NCI-H1105 treated with DMSO at 0.1 percent for 48 hours (cell line): ENCODE data around the gene CLDN9.
A peak's percentile ranks its signal among the peaks of the same experiment; 100 is the strongest.

ENCODE experiments used
- DNase-seq: peaks from one replicate; lab custom pipeline; 2025; lab: John Stamatoyannopoulos, UW

The CLDN9 gene

GRCh38 chr16:3019594-3020246 lies 7.0 kb downstream of the CLDN9 start:
- DNase-seq: no peak

DNA sequence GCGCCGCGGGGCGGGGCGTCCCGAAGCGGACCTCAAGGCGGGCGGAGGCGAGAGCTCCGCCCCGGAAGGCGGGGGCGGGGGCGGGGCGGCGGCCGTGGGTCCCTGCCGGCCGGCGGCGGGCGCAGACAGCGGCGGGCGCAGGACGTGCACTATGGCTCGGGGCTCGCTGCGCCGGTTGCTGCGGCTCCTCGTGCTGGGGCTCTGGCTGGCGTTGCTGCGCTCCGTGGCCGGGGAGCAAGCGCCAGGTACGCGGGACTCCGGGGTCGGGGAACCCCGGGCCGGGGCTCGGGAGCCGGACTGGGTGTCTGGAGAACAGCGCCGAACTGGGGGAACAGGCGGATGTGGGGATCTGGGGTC lies 7.5 kb downstream of the CLDN9 start, which contains the start of gene TNFRSF12A:
Gene TNFRSF12A, plus strand, starts transcription at position 122 of the 357 bp plus-strand sequence. Its CDS starts 30 bp downstream, at position 152.
- DNase-seq: peak; percentile 18

GRCh38 chr16:3020604-3021448 lies 8.1 kb downstream of the CLDN9 start:
- DNase-seq: no peak

GRCh38 chr16:3021449-3022207 lies 8.9 kb downstream of the CLDN9 start:
- DNase-seq: peak; percentile 23

- no peak for DNase-seq
Observed at GRCh38 chr16:3022208-3022683, 9.5 kb downstream of the CLDN9 start.

GRCh38 chr16:3022684-3023414 lies 10.1 kb downstream of the CLDN9 start:
- DNase-seq: no peak

- DNase-seq: no peak
Observed at GRCh38 chr16:3023415-3023668, 10.6 kb downstream of the CLDN9 start.

GRCh38 chr16:3023669-3024478 lies 11.2 kb downstream of the CLDN9 start, which contains the start of the genes HCFC1R1 and THOC6:
HCFC1R1 (minus strand) TSS chr16:3023942; CDS start chr16:3023941, 1 bp downstream.
THOC6 (plus strand) TSS chr16:3024035; CDS start chr16:3024327, 292 bp downstream.
- DNase-seq: peak; percentile 82

DNA sequence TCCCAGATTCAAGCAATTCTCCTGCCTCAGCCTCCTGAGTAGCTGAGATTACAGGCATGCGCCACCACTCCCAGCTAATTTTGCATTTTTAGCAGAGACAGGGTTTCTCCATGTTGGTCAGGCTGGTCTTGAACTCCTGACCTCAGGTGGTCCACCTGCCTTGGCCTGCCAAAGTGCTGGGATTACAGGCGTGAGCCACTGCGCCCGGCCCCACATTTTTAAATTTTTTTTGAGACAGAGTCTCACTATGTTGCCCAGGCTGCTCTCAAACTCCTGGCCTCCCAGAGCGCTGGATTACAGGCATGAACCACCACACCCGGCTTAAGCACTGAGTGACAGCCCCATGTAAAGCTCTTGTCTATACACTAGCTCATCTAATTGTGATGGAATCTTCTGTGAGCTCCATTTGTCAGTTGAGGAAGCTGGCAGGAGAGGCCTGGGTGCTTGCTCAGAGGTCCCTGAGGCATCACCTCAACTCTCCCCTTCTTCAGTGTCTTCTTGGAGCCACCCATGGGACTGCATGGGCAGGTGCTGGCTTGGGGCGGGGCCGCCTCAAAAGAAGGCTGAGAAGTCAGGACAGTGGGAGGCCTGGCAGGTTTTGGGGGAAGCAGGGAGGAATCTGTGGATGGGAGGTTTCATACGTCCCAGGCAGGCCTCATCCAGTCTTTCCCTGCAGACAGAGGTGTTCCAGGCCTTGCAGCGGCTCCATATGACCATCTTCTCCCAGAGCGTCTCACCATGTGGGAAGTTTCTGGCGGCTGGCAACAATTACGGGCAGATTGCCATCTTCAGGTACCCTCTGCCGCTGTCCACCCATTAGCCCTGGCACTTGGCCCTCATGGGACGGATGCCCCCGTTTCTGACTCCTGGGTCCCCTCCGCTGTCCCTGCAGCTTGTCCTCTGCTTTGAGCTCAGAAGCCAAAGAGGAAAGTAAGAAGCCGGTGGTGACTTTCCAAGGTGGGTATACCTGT lies 12.6 kb downstream of the CLDN9 start:
- DNase-seq: no peak

GRCh38 chr16:3026003-3026378 lies 13.3 kb downstream of the CLDN9 start:
- no peak for DNase-seq

- DNase-seq: no peak
Observed at GRCh38 chr16:3026609-3027488, 14.1 kb downstream of the CLDN9 start.

DNA sequence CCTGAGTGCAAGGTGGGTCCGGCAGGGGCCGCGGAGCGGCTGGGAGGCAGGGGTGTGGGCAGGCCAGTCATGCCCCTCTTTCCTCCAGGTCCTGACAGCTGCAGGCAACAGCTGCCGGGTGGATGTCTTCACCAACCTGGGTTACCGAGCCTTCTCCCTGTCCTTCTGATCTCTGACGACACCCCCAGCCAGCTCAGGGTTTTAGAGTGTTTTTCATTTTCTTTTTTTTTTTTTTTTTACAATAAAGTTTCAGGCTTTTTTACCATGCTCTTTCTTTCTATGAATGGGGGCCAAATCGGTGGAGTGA lies 14.7 kb downstream of the CLDN9 start:
- DNase-seq: no peak

- DNase-seq: peak; percentile 64
Observed at GRCh38 chr16:3027983-3028715, 15.4 kb downstream of the CLDN9 start.

- no peak for DNase-seq
Observed at GRCh38 chr16:3028716-3029319, 16.1 kb downstream of the CLDN9 start.

DNA sequence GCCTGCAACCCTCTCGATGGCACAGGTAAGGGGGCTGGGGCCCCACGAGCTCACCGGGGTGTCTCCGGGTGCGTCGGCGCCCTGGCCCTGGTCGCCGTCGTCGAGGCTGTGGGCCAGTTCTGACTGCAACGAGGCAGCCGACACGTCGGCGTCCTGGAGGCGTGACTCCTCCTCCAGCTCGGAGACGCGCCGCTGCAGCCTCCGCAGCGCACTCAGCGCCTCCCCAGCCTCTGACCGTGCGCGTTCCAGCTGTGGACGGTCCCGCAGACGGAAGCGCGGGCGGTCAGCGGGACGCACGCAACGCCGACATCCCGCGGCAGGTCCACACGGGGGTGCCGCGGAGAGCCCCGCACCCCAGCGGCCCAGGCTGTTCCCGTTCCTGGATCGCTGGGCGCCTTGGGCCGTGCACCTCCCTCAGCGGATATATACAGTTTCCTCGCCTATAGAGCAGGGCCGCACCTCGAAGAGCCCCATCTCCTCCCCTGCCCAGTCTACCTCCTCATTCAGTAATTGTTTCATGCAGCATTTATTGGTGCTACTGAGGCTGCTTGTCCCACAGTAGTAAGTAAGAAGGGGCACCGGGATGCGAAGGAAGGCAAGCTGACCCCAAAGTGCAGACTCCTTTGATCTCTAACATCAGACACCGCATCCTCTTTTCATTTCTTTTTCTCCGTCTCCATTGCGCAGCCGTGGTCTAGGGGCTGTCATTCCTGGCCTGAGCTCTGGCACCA lies 16.9 kb downstream of the CLDN9 start:
- peak; percentile 7 for DNase-seq

GRCh38 chr16:3030222-3031212 lies 17.8 kb downstream of the CLDN9 start:
- no peak for DNase-seq
